H9 (cell line): ENCODE results near the gene MISP. TPM values are rescaled to one million over a fixed set of nuclear protein-coding genes. Genes with fewer than 3 reads are reported as not detected.

ENCODE experiments used
- DNase-seq: peaks from one replicate; pipeline ENCODE4 v3.0.0-alpha.2; 2017
- H2AFZ ChIP-seq: one replicate; pipeline ENCODE4 v1.6.1; 2013; ENCODE audit warnings: mild to moderate bottlenecking, low read length, control low read depth, moderate library complexity
- H2AK5ac ChIP-seq: 2 replicates; pipeline ENCODE4 v1.6.1; 2013; ENCODE audit warnings: low read length, control low read depth, mixed read lengths; ENCODE audit not compliant: insufficient read length
- H2BK120ac ChIP-seq: one replicate; pipeline ENCODE4 v1.6.1; 2013; ENCODE audit warnings: low read depth, mild to moderate bottlenecking, low read length, control low read depth, inconsistent platforms; ENCODE audit not compliant: poor library complexity, severe bottlenecking
- H2BK12ac ChIP-seq: 2 replicates; pipeline ENCODE4 v1.6.1; 2013; ENCODE audit warnings: low read length, control low read depth, mixed read lengths, low read depth; ENCODE audit not compliant: insufficient read length
- H2BK15ac ChIP-seq: 2 replicates; pipeline ENCODE4 v1.6.1; 2013; ENCODE audit warnings: low read depth, low read length, control low read depth
- H2BK20ac ChIP-seq: one replicate; pipeline ENCODE4 v1.6.1; 2013; ENCODE audit warnings: low read depth, mild to moderate bottlenecking, low read length, control low read depth, inconsistent platforms; ENCODE audit not compliant: poor library complexity, severe bottlenecking
- H2BK5ac ChIP-seq: 2 replicates; pipeline ENCODE4 v1.6.1; 2013; ENCODE audit warnings: low read length, control low read depth, mixed read lengths; ENCODE audit not compliant: insufficient read length
- H3K14ac ChIP-seq: 2 replicates; pipeline ENCODE4 v1.6.1; 2013; ENCODE audit warnings: low read length, control low read depth; ENCODE audit not compliant: insufficient read depth
- H3K18ac ChIP-seq: 2 replicates; pipeline ENCODE4 v1.6.1; 2013; ENCODE audit warnings: low read depth, mild to moderate bottlenecking, mixed read lengths, low read length, control low read depth; ENCODE audit not compliant: insufficient read length
- H3K23ac ChIP-seq: 2 replicates; pipeline ENCODE4 v1.6.1; 2013; ENCODE audit warnings: low read length, control low read depth, mixed read lengths, low read depth; ENCODE audit not compliant: insufficient read length
- H3K23me2 ChIP-seq: 2 replicates; pipeline ENCODE4 v1.6.1; 2013; ENCODE audit warnings: low read depth, mild to moderate bottlenecking, mixed read lengths, low read length, control low read depth; ENCODE audit not compliant: insufficient read length, poor library complexity, severe bottlenecking
- H3K27ac ChIP-seq: 2 replicates; pipeline ENCODE4 v1.5.1; 2013; ENCODE audit warnings: low read length, control low read depth, mixed read lengths, low read depth; ENCODE audit not compliant: insufficient read length
- H3K27me3 ChIP-seq: 2 replicates; pipeline ENCODE4 v1.6.1; 2013; ENCODE audit warnings: low read length, control low read depth, inconsistent platforms; ENCODE audit not compliant: insufficient read depth
- H3K4ac ChIP-seq: 2 replicates; pipeline ENCODE4 v1.6.1; 2013; ENCODE audit warnings: low read depth, mild to moderate bottlenecking, control low read depth, inconsistent platforms, low read length, moderate library complexity
- H3K4me1 ChIP-seq: 2 replicates; pipeline ENCODE4 v1.6.1; 2013; ENCODE audit warnings: low read length, control low read depth, inconsistent platforms; ENCODE audit not compliant: insufficient read depth
- H3K4me2 ChIP-seq: 2 replicates; pipeline ENCODE4 v1.6.1; 2013; ENCODE audit warnings: low read length, control low read depth, mixed read lengths; ENCODE audit not compliant: insufficient read length, insufficient read depth
- H3K56ac ChIP-seq: 2 replicates; pipeline ENCODE4 v1.6.1; 2013; ENCODE audit warnings: low read depth, mild to moderate bottlenecking, mixed read lengths, low read length, control low read depth; ENCODE audit not compliant: insufficient read length
- H3K79me1 ChIP-seq: 2 replicates; pipeline ENCODE4 v1.6.1; 2013; ENCODE audit warnings: low read depth, mild to moderate bottlenecking, moderate library complexity, low read length, control low read depth, inconsistent platforms; ENCODE audit not compliant: insufficient read depth, poor library complexity, severe bottlenecking
- H3K79me2 ChIP-seq: 2 replicates; pipeline ENCODE4 v1.6.1; 2013; ENCODE audit warnings: low read length, control low read depth, inconsistent platforms; ENCODE audit not compliant: insufficient read depth
- H3K9ac ChIP-seq: 2 replicates; pipeline ENCODE4 v1.6.1; 2013; ENCODE audit warnings: low read length, control low read depth, mixed read lengths; ENCODE audit not compliant: insufficient read length; ENCODE audit errors: extremely low read depth
- H3K9me3 ChIP-seq: one replicate; pipeline ENCODE4 v1.6.1; 2013; ENCODE audit warnings: low read depth, low read length, inconsistent platforms; ENCODE audit not compliant: control insufficient read depth
- H3T11ph ChIP-seq: one replicate; pipeline ENCODE4 v1.6.1; 2013; ENCODE audit warnings: mild to moderate bottlenecking, low read length, control low read depth, inconsistent platforms
- H4K20me1 ChIP-seq: one replicate; pipeline ENCODE4 v1.6.1; 2013; ENCODE audit not compliant: control insufficient read depth, insufficient read length, insufficient read depth
- H4K5ac ChIP-seq: 2 replicates; pipeline ENCODE4 v1.6.1; 2013; ENCODE audit warnings: low read depth, mild to moderate bottlenecking, mixed read lengths, low read length, control low read depth; ENCODE audit not compliant: insufficient read length
- H4K8ac ChIP-seq: replicated peaks from 2 replicates; pipeline ENCODE4 v1.6.1; 2013; ENCODE audit warnings: low read length, control low read depth, mixed read lengths, low read depth; ENCODE audit not compliant: insufficient read length
- H4K91ac ChIP-seq: 2 replicates; pipeline ENCODE4 v1.6.1; 2013; ENCODE audit warnings: low read depth, mild to moderate bottlenecking, moderate library complexity, mixed read lengths, low read length, control low read depth; ENCODE audit not compliant: insufficient read length
- H3K27ac Mint-ChIP-seq, 3 experiments: 2 replicates in 2 of 3; 3 replicates in 1 of 3; pipeline ENCODE4 v1.8.0; 2020 to 2021; ENCODE audit warnings: mixed read lengths in 3 of 3, mild to moderate bottlenecking in 1 of 3, moderate library complexity in 1 of 3
- H3K27me3 Mint-ChIP-seq: 2 replicates; pipeline ENCODE4 v1.8.0; 2021; ENCODE audit warnings: low read depth, mild to moderate bottlenecking, moderate library complexity, mixed read lengths
- H3K36me3 Mint-ChIP-seq, 3 experiments: 2 replicates in 2 of 3; 3 replicates in 1 of 3; pipeline ENCODE4 v1.8.0; 2020 to 2021; ENCODE audit warnings: low read depth in 3 of 3, mixed read lengths in 3 of 3; ENCODE audit not compliant: insufficient read depth in 1 of 3
- H3K4me1 Mint-ChIP-seq, 2 experiments: 2 replicates each; pipeline ENCODE4 v1.8.0; 2020; ENCODE audit warnings: mixed read lengths in 2 of 2
- H3K4me3 Mint-ChIP-seq, 2 experiments: 2 replicates in 1 of 2; 3 replicates in 1 of 2; pipeline ENCODE4 v1.8.0; 2020 to 2021; ENCODE audit warnings: mild to moderate bottlenecking in 2 of 2, mixed read lengths in 2 of 2, moderate library complexity in 1 of 2
- H3K9me3 Mint-ChIP-seq, 2 experiments: 2 replicates in 1 of 2; 3 replicates in 1 of 2; pipeline ENCODE4 v1.8.0; 2020; ENCODE audit warnings: mild to moderate bottlenecking in 2 of 2, mixed read lengths in 2 of 2, moderate library complexity in 1 of 2
- CTCF ChIP-seq: fragments of 200-600 bp; sonication (generic); conservative IDR thresholded peaks from 3 replicates; pipeline ENCODE4 v1.8.0; 2021; ENCODE audit warnings: antibody characterized with exemption, mild to moderate bottlenecking
- WGBS: extraction: QIAGEN DNeasy Blood & Tissue Kit; methylation state at CpG from one replicate; pipeline ENCODE4 v1.1.7; 2013; ENCODE audit warnings: missing lambda C conversion rate, low lambda C conversion rate, mixed read lengths; ENCODE audit not compliant: insufficient read length; ENCODE audit errors: extremely low coverage; 5-methylcytosine and 5-hydroxymethylcytosine counted together
- total RNA-seq: library from RNA; stranded (reverse); gene quantifications from 2 replicates; pipeline ENCODE4 v1.2.1, GENCODE V29; 2021

MISP gene
- total RNA-seq, 1 experiment from 2014 or later, result 0.44 TPM

GRCh38 chr19:747432-748273, 3.3 kb upstream of the MISP start:
- Histone ChIP-seq H2AFZ (no peak overlapping the region), H2BK5ac (no peak overlapping the region), H3K14ac (no peak overlapping the region), H3T11ph (no peak overlapping the region), H4K20me1 (no peaks in the 10 kb centered on the region), H3K27ac (no peak overlapping the region), H3K23ac (no peak overlapping the region), H2BK20ac (no peak overlapping the region), H3K9ac (no peak overlapping the region), H2AK5ac (no peak overlapping the region), H3K9me3 (no peaks in the 10 kb centered on the region), H3K4ac (no peak overlapping the region), H3K18ac (no peak overlapping the region), H3K4me1 (no peaks in the 10 kb centered on the region), H2BK12ac (no peak overlapping the region), H3K79me1 (no peaks in the 10 kb centered on the region), H4K91ac (no peak overlapping the region), H2BK15ac (no peak overlapping the region), H3K4me2 (no peak overlapping the region), H3K23me2 (no peaks in the 10 kb centered on the region), H4K5ac (no peak overlapping the region), H2BK120ac (no peak overlapping the region), H3K79me2 (no peaks in the 10 kb centered on the region), H3K27me3 (no peaks in the 10 kb centered on the region), H4K8ac (no peak overlapping the region), H3K56ac (no peak overlapping the region)
- DNase-seq, result no peak
- no peak for TF ChIP-seq CTCF
- 0 out of 4 replicates have a peak, but pooled peaks cover 0 to 3% of the 10 kb centered on the region in 2 experiments for H3K4me1 Mint-ChIP-seq
- no peak overlapping the region for H3K27ac Mint-ChIP-seq
- H3K9me3 Mint-ChIP-seq, result peaks cover 12 to 16% of the 10 kb centered on the region in 2 experiments; a peak in 4 of 5 replicates
- peaks cover 0 to 11% (median 2%) of the 10 kb centered on the region in 3 experiments; a peak in 4 of 7 replicates for H3K36me3 Mint-ChIP-seq
- H3K27me3 Mint-ChIP-seq, result no peaks in the 10 kb centered on the region
- WGBS, result no CpG with 5 or more reads among the region's 28 CpGs
- no peak overlapping the region for H3K4me3 Mint-ChIP-seq
